HCT116 (cell line): ENCODE measurements around the gene SMG6. TPM values are rescaled to one million over a fixed set of nuclear protein-coding genes. Genes with fewer than 3 reads are reported as not detected.

ENCODE experiments used
- ATAC-seq: fragments of 200-7000 bp; cut with Tn5 transposase; 2 replicates; pipeline ENCODE4 v1.9.1; 2020; ENCODE audit warnings: mild to moderate bottlenecking, moderate library complexity
- BruUV-seq: library from RNA; stranded (reverse); fragments of 400-500 nt; replicated peaks from 2 replicates; lab custom pipeline; 2021; lab: Mats Ljungman, UMichigan
- CTCF ChIA-PET: fragments of 300-600 bp; sonication (Branson Sonifier 250); formaldehyde crosslinking; loops from one replicate; lab custom pipeline; 2021; ENCODE audit warnings: antibody characterized with exemption; lab: Charles Lee
- POLR2A ChIA-PET: fragments of 300-600, 350-600 bp; sonication (Branson Sonifier 250); formaldehyde crosslinking; loops from one replicate; lab custom pipeline; 2021; ENCODE audit warnings: antibody characterized with exemption; lab: Charles Lee
- RAD21 ChIA-PET, 2 experiments: fragments of 300-600 bp; sonication (Branson Sonifier 250); formaldehyde crosslinking; loops; one replicate each; lab custom pipeline; 2023; ENCODE audit warnings: low total read pairs in 2 of 2; ENCODE audit not compliant: uncharacterized antibody in 2 of 2, unreplicated experiment in 2 of 2, low non-redundant PET in 1 of 2; lab: Charles Lee
- DNase-seq: peaks from one replicate; pipeline ENCODE4 v3.0.0-alpha.2; 2010; ENCODE audit warnings: low read depth, low spot score
- H2AFZ ChIP-seq: fragments of 200-600 bp; shearing (Covaris generic), sonication (generic); 2 replicates; pipeline ENCODE4 v1.6.1; 2017; ENCODE audit warnings: low read depth, mixed run types, mixed read lengths, antibody characterized with exemption, low read length; ENCODE audit not compliant: poor library complexity, severe bottlenecking
- H3K27ac ChIP-seq: 2 replicates; pipeline ENCODE4 v1.5.1; 2012; ENCODE audit warnings: low read depth, low read length
- H3K27me3 ChIP-seq: fragments of 200-600 bp; sonication (generic); 2 replicates; pipeline ENCODE4 v1.6.1; 2016; ENCODE audit warnings: mixed run types, low read length, mixed read lengths; ENCODE audit not compliant: insufficient read depth
- H3K36me3 ChIP-seq, 2 experiments: fragments of 200-500 bp in 1 of 2; fragments of 200-600 bp in 1 of 2; sonication (Bioruptor generic) in 1 of 2; sonication (generic) in 1 of 2; 2 replicates each; pipeline versions ENCODE4 v1.5.1 to v1.6.1; 2014 to 2016; ENCODE audit warnings: low read length in 2 of 2, inconsistent platforms in 1 of 2, mixed read lengths in 1 of 2, mixed run types in 1 of 2; ENCODE audit not compliant: insufficient read depth in 2 of 2, control insufficient read depth in 1 of 2
- H3K4me1 ChIP-seq, 2 experiments: fragments of 200-600 bp in 1 of 2; sonication (generic) in 1 of 2; 2 replicates each; pipeline versions ENCODE4 v1.5.1 to v1.6.1; 2012 to 2017; ENCODE audit warnings: low read length in 2 of 2, inconsistent platforms in 1 of 2, mild to moderate bottlenecking in 1 of 2, mixed read lengths in 1 of 2, mixed run types in 1 of 2, moderate library complexity in 1 of 2; ENCODE audit not compliant: insufficient read depth in 2 of 2, control insufficient read depth in 1 of 2
- H3K4me2 ChIP-seq: fragments of 200-600 bp; sonication (generic); 2 replicates; pipeline ENCODE4 v1.6.1; 2017; ENCODE audit warnings: mixed run types, low read length, mixed read lengths
- H3K4me3 ChIP-seq, 2 experiments: fragments of 200-600 bp in 1 of 2; sonication (generic) in 1 of 2; replicated peaks in 1 of 2; 2 replicates each; pipeline ENCODE4 v1.5.1; 2011 to 2016; ENCODE audit warnings: low read length in 2 of 2, control low read depth in 1 of 2, low read depth in 1 of 2, mild to moderate bottlenecking in 1 of 2, mixed read lengths in 1 of 2, mixed run types in 1 of 2
- H3K79me2 ChIP-seq: fragments of 200-600 bp; sonication (generic); 2 replicates; pipeline ENCODE4 v1.6.1; 2017; ENCODE audit warnings: mild to moderate bottlenecking, mixed run types, low read length, moderate library complexity, mixed read lengths; ENCODE audit not compliant: insufficient read depth
- H3K9ac ChIP-seq: fragments of 200-600 bp; sonication (generic); 2 replicates; pipeline ENCODE4 v1.6.1; 2016; ENCODE audit warnings: low read length, mixed read lengths
- H3K9me2 ChIP-seq: fragments of 200-600 bp; sonication (generic), shearing (Covaris generic); 2 replicates; pipeline ENCODE4 v1.6.1; 2017; ENCODE audit warnings: mixed run types, mild to moderate bottlenecking, moderate library complexity; ENCODE audit not compliant: insufficient read depth
- H3K9me3 ChIP-seq, 2 experiments: fragments of 200-500 bp in 1 of 2; fragments of 200-600 bp in 1 of 2; sonication (Bioruptor generic) in 1 of 2; sonication (generic) in 1 of 2; 2 replicates each; pipeline ENCODE4 v1.6.1; 2014 to 2017; ENCODE audit warnings: low read length in 2 of 2, mixed read lengths in 2 of 2, inconsistent platforms in 1 of 2, low read depth in 1 of 2, mild to moderate bottlenecking in 1 of 2, mixed run types in 1 of 2, moderate library complexity in 1 of 2; ENCODE audit not compliant: control insufficient read depth in 1 of 2, insufficient read depth in 1 of 2
- H4K20me1 ChIP-seq: fragments of 200-600 bp; sonication (generic), shearing (Covaris generic); 2 replicates; pipeline ENCODE4 v1.6.1; 2017; ENCODE audit warnings: mixed run types, mild to moderate bottlenecking, moderate library complexity; ENCODE audit not compliant: insufficient read depth
- ATF3 ChIP-seq: IDR thresholded peaks from 2 replicates; pipeline ENCODE4 v1.6.1; 2012
- CEBPB ChIP-seq: IDR thresholded peaks from 2 replicates; pipeline ENCODE4 v1.6.1; 2012; ENCODE audit warnings: low read depth
- EGR1 ChIP-seq: IDR thresholded peaks from 2 replicates; pipeline ENCODE4 v1.6.1; 2012; ENCODE audit warnings: low read depth
- EZH2 ChIP-seq: fragments of 200-600 bp; sonication (generic); IDR thresholded peaks from 2 replicates; pipeline ENCODE4 v1.6.1; 2017; ENCODE audit warnings: antibody characterized with exemption, mixed run types
- FOSL1 ChIP-seq: IDR thresholded peaks from 2 replicates; pipeline ENCODE4 v1.6.1; 2012; ENCODE audit warnings: low read depth
- MAX ChIP-seq: IDR thresholded peaks from 2 replicates; pipeline ENCODE4 v1.6.1; 2012
- POLR2A ChIP-seq: IDR thresholded peaks from 2 replicates; pipeline ENCODE4 v1.7.0; 2011; ENCODE audit warnings: borderline replicate concordance; ENCODE audit not compliant: insufficient read depth, insufficient read length; ENCODE audit errors: extremely low read depth
- POLR2AphosphoS5 ChIP-seq: IDR thresholded peaks from 2 replicates; pipeline ENCODE4 v1.6.1; 2011; ENCODE audit warnings: mild to moderate bottlenecking, low read depth, low read length, moderate library complexity
- REST ChIP-seq: IDR thresholded peaks from 2 replicates; pipeline ENCODE4 v1.6.1; 2012; ENCODE audit warnings: low read depth
- SRF ChIP-seq: IDR thresholded peaks from 2 replicates; pipeline ENCODE4 v1.6.1; 2012; ENCODE audit warnings: low read depth
- ZBTB33 ChIP-seq: IDR thresholded peaks from 2 replicates; pipeline ENCODE4 v1.6.1; 2011; ENCODE audit warnings: mild to moderate bottlenecking, low read length, moderate library complexity; ENCODE audit not compliant: insufficient replicate concordance; ENCODE audit errors: extremely low read depth
- ZFX ChIP-seq: fragments of 450-650 bp; IDR thresholded peaks from 2 replicates; pipeline ENCODE4 v1.6.1; 2017
- intact Hi-C: fragments of 100-400 bp; cut with micrococcal nuclease; formaldehyde crosslinking; loops from 2 replicates; pipeline ENCODE4 v1.10.0; 2022
- total RNA-seq: library from RNA; stranded (reverse); gene quantifications from one replicate; pipeline ENCODE4 v1.2.1, GENCODE V29; 2021; ENCODE audit not compliant: unreplicated experiment

The SMG6 gene
- total RNA-seq, 1 experiment from 2014 or later, result 23.1 TPM

GRCh38 chr17:2195729-2196128 lies 107.9 kb downstream of the SMG6 start:
- H3K9me3 ChIP-seq, result no peaks in the 10 kb centered on the region
- H4K20me1 ChIP-seq, result no peaks in the 10 kb centered on the region
- H3K36me3 ChIP-seq, result no peaks in the 10 kb centered on the region
- no peak overlapping the region for H3K9ac ChIP-seq
- H3K27me3 ChIP-seq, result no peaks in the 10 kb centered on the region
- no peak overlapping the region for H3K4me2 ChIP-seq
- H3K4me1 ChIP-seq, result peaks cover 11 to 31% of the 10 kb centered on the region in 2 experiments
- intact Hi-C loops, result no loop called here
- no peaks in the 10 kb centered on the region for H3K9me2 ChIP-seq
- no peaks in the 10 kb centered on the region for H3K79me2 ChIP-seq
- no peak for ATAC-seq
- H3K27ac ChIP-seq, result no peak overlapping the region
- ChIA-PET POLR2A (interaction anchor here (0.6 kb wide), 1 partner anchor 122 kb away, joined by 3 read pairs; no protein-coding TSS in a partner anchor), RAD21 (no interaction called here), CTCF (no interaction called here)
- no peak for TF ChIP-seq ATF3
- TF ChIP-seq MAX, result no peak
- TF ChIP-seq POLR2A, result no peak
- TF ChIP-seq SRF, result no peak
- no peak for TF ChIP-seq CEBPB
- TF ChIP-seq REST, result no peak
- TF ChIP-seq FOSL1, result no peak
- TF ChIP-seq ZFX, result no peak
- TF ChIP-seq ZBTB33, result no peak
- TF ChIP-seq EGR1, result no peak
- no peak for TF ChIP-seq POLR2AphosphoS5
- TF ChIP-seq EZH2, result no peak
- no peak overlapping the region for H2AFZ ChIP-seq
- no peak for DNase-seq
- H3K4me3 ChIP-seq, result no peak overlapping the region
- no TSS peak for BruUV-seq
